GM12878 (cell line): ENCODE measurements around the gene PAM. TPM values are rescaled to one million over a fixed set of nuclear protein-coding genes. Genes with fewer than 3 reads are reported as not detected.
A peak's percentile ranks its signal among the peaks of the same experiment; 100 is the strongest.

Experiments used
- ATAC-seq: fragments of 200-7000 bp; cut with Tn5 transposase; 3 replicates; pipeline ENCODE4 v1.9.1; 2020; ENCODE audit warnings: mild to moderate bottlenecking, moderate library complexity
- BruUV-seq: library from RNA; stranded (reverse); fragments of 400-500 nt; replicated peaks from 2 replicates; lab custom pipeline; 2021; lab: Mats Ljungman, UMichigan
- CTCF ChIA-PET: fragments of 300-600 bp; sonication (Branson Sonifier 250); formaldehyde crosslinking; extraction: SDS; loops from one replicate; lab custom pipeline; 2021; ENCODE audit warnings: inconsistent platforms; lab: Yijun Ruan, JAX
- POLR2A ChIA-PET: fragments of 350-600 bp; formaldehyde crosslinking; extraction: SDS; loops from one replicate; lab custom pipeline; 2021; ENCODE audit warnings: inconsistent platforms; lab: Charles Lee
- RAD21 ChIA-PET: fragments of 300-600 bp; sonication (Branson Sonifier 250); formaldehyde crosslinking; loops from one replicate; lab custom pipeline; 2023; ENCODE audit warnings: antibody characterized with exemption; ENCODE audit not compliant: unreplicated experiment; lab: Charles Lee
- SMC1A ChIA-PET: fragments of 300-600 bp; sonication (Branson Sonifier 250); formaldehyde crosslinking; loops from one replicate; lab custom pipeline; 2023; ENCODE audit not compliant: unreplicated experiment, uncharacterized antibody; lab: Charles Lee
- DNase-seq: peaks from one replicate; pipeline ENCODE4 v3.0.0-alpha.2; 2011; ENCODE audit warnings: low read depth, low spot score
- FAIRE-seq: peaks from 3 replicates; lab custom pipeline; 2011; peaks lifted over from hg19 to GRCh38; lab: Jason Lieb, UNC
- H2AFZ ChIP-seq: 2 replicates; pipeline ENCODE4 v1.6.0; 2011; ENCODE audit warnings: low read depth, low read length, control low read depth; ENCODE audit not compliant: control insufficient read depth
- H3K27ac ChIP-seq: 2 replicates; pipeline ENCODE4 v1.5.1; 2011; ENCODE audit warnings: control low read depth; ENCODE audit not compliant: control insufficient read depth, insufficient read depth
- H3K27me3 ChIP-seq, 2 experiments: replicated peaks in 1 of 2; 2 replicates each; pipeline versions ENCODE4 v1.6.0 to v1.6.1; 2011; ENCODE audit warnings: low read length in 1 of 2; ENCODE audit not compliant: control insufficient read depth in 2 of 2, insufficient read depth in 2 of 2
- H3K36me3 ChIP-seq, 2 experiments: 2 replicates each; pipeline ENCODE4 v1.5.1; 2011; ENCODE audit warnings: low read length in 1 of 2; ENCODE audit not compliant: control insufficient read depth in 2 of 2, insufficient read depth in 2 of 2
- H3K4me1 ChIP-seq: 2 replicates; pipeline ENCODE4 v1.6.1; 2011; ENCODE audit warnings: mild to moderate bottlenecking, low read length, moderate library complexity, mixed read lengths; ENCODE audit not compliant: control insufficient read depth, insufficient read depth
- H3K4me2 ChIP-seq: 2 replicates; pipeline ENCODE4 v1.6.0; 2011; ENCODE audit warnings: control low read depth; ENCODE audit not compliant: control insufficient read depth, insufficient read depth
- H3K4me3 ChIP-seq: fragments of 200-600 bp; sonication (generic); 2 replicates; pipeline ENCODE4 v1.5.1; 2016
- H3K79me2 ChIP-seq: 2 replicates; pipeline ENCODE4 v1.6.0; 2011; ENCODE audit warnings: low read length; ENCODE audit not compliant: control insufficient read depth, insufficient read depth
- H3K9ac ChIP-seq: 2 replicates; pipeline ENCODE4 v1.8.0; 2011; ENCODE audit warnings: low read length, control low read depth, mixed read lengths; ENCODE audit not compliant: control insufficient read depth, insufficient read depth
- H3K9me3 ChIP-seq: replicated peaks from 3 replicates; pipeline ENCODE4 v1.5.1; 2011; ENCODE audit warnings: mild to moderate bottlenecking, low read length; ENCODE audit not compliant: control insufficient read depth, insufficient read depth
- H4K20me1 ChIP-seq: 2 replicates; pipeline ENCODE4 v1.6.0; 2011; ENCODE audit not compliant: control insufficient read depth, insufficient read depth
- CBFB ChIP-seq: IDR thresholded peaks from 2 replicates; pipeline ENCODE4 v1.6.1; 2016; ENCODE audit warnings: antibody characterized with exemption, low read depth
- CEBPB ChIP-seq, 2 experiments: fragments of 150-350 bp in 1 of 2; IDR thresholded peaks; 2 replicates each; pipeline ENCODE4 v1.6.1; 2012 to 2014; ENCODE audit warnings: low read depth in 2 of 2, low read length in 2 of 2, borderline replicate concordance in 1 of 2, inconsistent platforms in 1 of 2
- CREB1 ChIP-seq: IDR thresholded peaks from 2 replicates; pipeline ENCODE4 v1.6.1; 2012; ENCODE audit warnings: low read depth, mild to moderate bottlenecking, inconsistent platforms
- EZH2 ChIP-seq: IDR thresholded peaks from 2 replicates; pipeline ENCODE4 v1.6.1; 2012; ENCODE audit warnings: low read depth, mild to moderate bottlenecking, control low read depth, inconsistent platforms, low read length, borderline replicate concordance; ENCODE audit not compliant: control insufficient read depth
- IKZF1 ChIP-seq: fragments of 450-650 bp; conservative IDR thresholded peaks from 2 replicates; pipeline ENCODE4 v1.6.1; 2017; ENCODE audit warnings: antibody characterized with exemption, mild to moderate bottlenecking
- IRF4 ChIP-seq: IDR thresholded peaks from 2 replicates; pipeline ENCODE4 v1.6.1; 2011; ENCODE audit warnings: low read depth, low read length
- JUNB ChIP-seq: IDR thresholded peaks from 2 replicates; pipeline ENCODE4 v1.6.1; 2016; ENCODE audit warnings: antibody characterized with exemption, mild to moderate bottlenecking
- MTA3 ChIP-seq: IDR thresholded peaks from 2 replicates; pipeline ENCODE4 v1.6.1; 2012; ENCODE audit warnings: low read length, inconsistent platforms, borderline replicate concordance
- NBN ChIP-seq: fragments of 450-650 bp; IDR thresholded peaks from 2 replicates; pipeline ENCODE4 v1.6.1; 2016
- POLR2A ChIP-seq: IDR thresholded peaks from 2 replicates; pipeline ENCODE4 v1.6.1; 2011; ENCODE audit warnings: low read depth, mild to moderate bottlenecking, low read length
- POLR2AphosphoS2 ChIP-seq: IDR thresholded peaks from 2 replicates; pipeline ENCODE4 v1.6.1; 2011; ENCODE audit warnings: low read depth, mild to moderate bottlenecking, low read length, improper control_type of control experiment, moderate library complexity
- RBBP5 ChIP-seq: fragments of 200-600 bp; sonication (generic); conservative IDR thresholded peaks from 2 replicates; pipeline ENCODE4 v1.6.1; 2016
- SP1 ChIP-seq: IDR thresholded peaks from one replicate; pipeline ENCODE4 v1.6.1; 2011; ENCODE audit warnings: low read depth, low read length
- TAF1 ChIP-seq: IDR thresholded peaks from 2 replicates; pipeline ENCODE4 v1.6.1; 2011; ENCODE audit warnings: mild to moderate bottlenecking, low read depth, low read length, borderline replicate concordance
- TCF12 ChIP-seq: IDR thresholded peaks from 2 replicates; pipeline ENCODE4 v1.6.1; 2011; ENCODE audit warnings: low read depth, mild to moderate bottlenecking, low read length
- ZBED1 ChIP-seq: IDR thresholded peaks from 2 replicates; pipeline ENCODE4 v1.6.1; 2016; ENCODE audit warnings: borderline replicate concordance
- WGBS: methylation state at CpG from one replicate; pipeline ENCODE4 v1.1.6; 2016; ENCODE audit warnings: low lambda C conversion rate; ENCODE audit not compliant: insufficient replicate concordance, insufficient coverage; ENCODE audit errors: missing lambda C conversion rate; 5-methylcytosine and 5-hydroxymethylcytosine counted together
- in situ Hi-C: fragments of 300-500 bp; cut with MboI; formaldehyde crosslinking; loops from 9 replicates; pipeline ENCODE4 v1.14.3; 2018; ENCODE audit warnings: mixed read lengths
- intact Hi-C: fragments of 100-400 bp; cut with micrococcal nuclease; formaldehyde crosslinking; loops from one replicate; pipeline ENCODE4 v1.14.2; 2022; ENCODE audit not compliant: unreplicated experiment
- polyA plus RNA-seq, 11 experiments: library from polyadenylated mRNA; depleted of rRNA in 4 of 11; unstranded in 6 of 11; stranded (reverse) in 5 of 11; fragments of >200 nt; fragmentation: Nextera tagmentation in 4 of 11; fragmentation: Illumina TruSeq in 1 of 11; extraction: Ambion mirVana in 4 of 11; extraction: Trizol in 1 of 11; gene quantifications; 1 replicate in 1 of 11; 2 replicates in 10 of 11; pipeline versions ENCODE4 v1.2.1 to v1.2.3, GENCODE V29; 2011 to 2016; ENCODE audit warnings: inconsistent platforms in 2 of 11, missing spikeins in 2 of 11, low read depth in 1 of 11
- total RNA-seq, 4 experiments: library from RNA; depleted of rRNA in 3 of 4; stranded (reverse); fragments of >200 nt in 3 of 4; fragmentation: Illumina TruSeq in 1 of 4; extraction: Trizol in 1 of 4; gene quantifications; 2 replicates each; pipeline versions ENCODE4 v1.2.1 to v1.2.3, GENCODE V29; 2013 to 2021
- TF ChIP-seq, protein P1 (sequence below): fragments of 450-650 bp; IDR thresholded peaks from 2 replicates; pipeline ENCODE4 v1.6.1; 2018; ENCODE audit warnings: mild to moderate bottlenecking, low read depth, moderate library complexity; ENCODE audit not compliant: partially characterized antibody
- TF ChIP-seq, protein P2 (sequence below): fragments of 450-650 bp; conservative IDR thresholded peaks from 2 replicates; pipeline ENCODE4 v1.6.1; 2017; ENCODE audit warnings: mild to moderate bottlenecking, moderate library complexity
- TF ChIP-seq, protein P3 (sequence below), 3 experiments: IDR thresholded peaks in 2 of 3; conservative IDR thresholded peaks in 1 of 3; 2 replicates each; pipeline ENCODE4 v1.5.1; 2011; ENCODE audit warnings: low read depth in 3 of 3, low read length in 3 of 3, mild to moderate bottlenecking in 3 of 3, control low read depth in 2 of 3, moderate library complexity in 2 of 3, inconsistent platforms in 1 of 3, mixed read lengths in 1 of 3; ENCODE audit not compliant: control insufficient read depth in 2 of 3, insufficient read depth in 1 of 3; ENCODE audit errors: extremely low read depth in 1 of 3

Gene PAM
- total and polyA plus RNA-seq, 10 of the 15 experiments (the other 5 are each of a cell fraction or from before 2014, with no cell fraction given) = 5.5 to 72.5 (median 15.4) TPM

DNA sequence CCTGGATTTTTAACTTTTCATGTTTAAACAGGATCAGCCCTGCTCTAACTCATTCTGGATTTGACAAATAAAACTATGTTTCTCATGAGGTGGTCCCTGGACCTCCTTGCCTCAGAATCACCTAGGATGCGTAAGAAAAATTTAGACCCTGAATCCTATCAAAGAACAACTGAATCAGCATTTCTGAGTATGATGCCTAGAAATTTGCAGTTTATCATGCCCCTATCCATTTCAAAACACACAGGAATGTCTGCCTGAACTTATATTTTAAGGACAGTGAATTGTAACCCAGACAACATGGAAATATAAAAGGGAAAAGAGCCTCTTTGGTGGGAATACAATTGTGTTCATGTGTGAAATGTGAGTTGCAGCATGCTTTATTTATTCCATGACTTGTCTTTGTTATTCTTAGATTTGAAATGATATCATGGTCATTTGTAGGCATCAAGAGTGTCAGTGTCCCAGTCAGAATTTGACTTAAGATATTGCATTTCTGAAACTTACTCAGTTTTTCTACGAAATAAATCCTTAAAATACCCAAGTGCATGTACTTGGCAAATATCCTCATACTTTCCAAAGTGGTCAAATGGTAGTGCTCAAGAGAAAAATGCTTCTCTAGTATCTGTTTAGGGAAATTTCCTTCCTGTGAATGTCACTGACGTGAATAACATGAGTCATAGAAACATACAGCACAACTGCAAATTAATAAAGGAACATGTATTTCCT, 220.5 kb downstream of the PAM start:
- Histone ChIP-seq H3K4me1 (no peaks in the 10 kb centered on the region), H3K9me3 (no peaks in the 10 kb centered on the region), H2AFZ (no peak overlapping the region), H4K20me1 (no peaks in the 10 kb centered on the region), H3K27me3 (no peaks in the 10 kb centered on the region)
- ChIA-PET CTCF (no interaction called here), POLR2A (no interaction called here), SMC1A (interaction anchor here (0.9 kb wide), 1 partner anchor 215 kb away, joined by 3 read pairs; no protein-coding TSS in a partner anchor)
- WGBS = 74% methylated on average over 3 of the region's 3 CpGs
- ATAC-seq (no peak), FAIRE-seq (peak; percentile 56), DNase-seq (no peak)
- TF ChIP-seq POLR2AphosphoS2 = no peak
- no peak for TF ChIP-seq ZBED1
- TF ChIP-seq IKZF1 = no peak
- TF ChIP-seq IRF4 = no peak
- TF ChIP-seq, protein P1, sequence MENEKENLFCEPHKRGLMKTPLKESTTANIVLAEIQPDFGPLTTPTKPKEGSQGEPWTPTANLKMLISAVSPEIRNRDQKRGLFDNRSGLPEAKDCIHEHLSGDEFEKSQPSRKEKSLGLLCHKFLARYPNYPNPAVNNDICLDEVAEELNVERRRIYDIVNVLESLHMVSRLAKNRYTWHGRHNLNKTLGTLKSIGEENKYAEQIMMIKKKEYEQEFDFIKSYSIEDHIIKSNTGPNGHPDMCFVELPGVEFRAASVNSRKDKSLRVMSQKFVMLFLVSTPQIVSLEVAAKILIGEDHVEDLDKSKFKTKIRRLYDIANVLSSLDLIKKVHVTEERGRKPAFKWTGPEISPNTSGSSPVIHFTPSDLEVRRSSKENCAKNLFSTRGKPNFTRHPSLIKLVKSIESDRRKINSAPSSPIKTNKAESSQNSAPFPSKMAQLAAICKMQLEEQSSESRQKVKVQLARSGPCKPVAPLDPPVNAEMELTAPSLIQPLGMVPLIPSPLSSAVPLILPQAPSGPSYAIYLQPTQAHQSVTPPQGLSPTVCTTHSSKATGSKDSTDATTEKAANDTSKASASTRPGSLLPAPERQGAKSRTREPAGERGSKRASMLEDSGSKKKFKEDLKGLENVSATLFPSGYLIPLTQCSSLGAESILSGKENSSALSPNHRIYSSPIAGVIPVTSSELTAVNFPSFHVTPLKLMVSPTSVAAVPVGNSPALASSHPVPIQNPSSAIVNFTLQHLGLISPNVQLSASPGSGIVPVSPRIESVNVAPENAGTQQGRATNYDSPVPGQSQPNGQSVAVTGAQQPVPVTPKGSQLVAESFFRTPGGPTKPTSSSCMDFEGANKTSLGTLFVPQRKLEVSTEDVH = no peak
- no peak for TF ChIP-seq CBFB
- no peak for TF ChIP-seq MTA3
- no peak for TF ChIP-seq SP1
- TF ChIP-seq POLR2A = no peak
- no peak for TF ChIP-seq EZH2
- TF ChIP-seq RBBP5 = no peak
- TF ChIP-seq JUNB = no peak
- no peak for TF ChIP-seq NBN
- TF ChIP-seq, protein P2, sequence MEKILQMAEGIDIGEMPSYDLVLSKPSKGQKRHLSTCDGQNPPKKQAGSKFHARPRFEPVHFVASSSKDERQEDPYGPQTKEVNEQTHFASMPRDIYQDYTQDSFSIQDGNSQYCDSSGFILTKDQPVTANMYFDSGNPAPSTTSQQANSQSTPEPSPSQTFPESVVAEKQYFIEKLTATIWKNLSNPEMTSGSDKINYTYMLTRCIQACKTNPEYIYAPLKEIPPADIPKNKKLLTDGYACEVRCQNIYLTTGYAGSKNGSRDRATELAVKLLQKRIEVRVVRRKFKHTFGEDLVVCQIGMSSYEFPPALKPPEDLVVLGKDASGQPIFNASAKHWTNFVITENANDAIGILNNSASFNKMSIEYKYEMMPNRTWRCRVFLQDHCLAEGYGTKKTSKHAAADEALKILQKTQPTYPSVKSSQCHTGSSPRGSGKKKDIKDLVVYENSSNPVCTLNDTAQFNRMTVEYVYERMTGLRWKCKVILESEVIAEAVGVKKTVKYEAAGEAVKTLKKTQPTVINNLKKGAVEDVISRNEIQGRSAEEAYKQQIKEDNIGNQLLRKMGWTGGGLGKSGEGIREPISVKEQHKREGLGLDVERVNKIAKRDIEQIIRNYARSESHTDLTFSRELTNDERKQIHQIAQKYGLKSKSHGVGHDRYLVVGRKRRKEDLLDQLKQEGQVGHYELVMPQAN = no peak
- no peak for TF ChIP-seq TCF12
- no peak for TF ChIP-seq CREB1
- TF ChIP-seq, protein P3, sequence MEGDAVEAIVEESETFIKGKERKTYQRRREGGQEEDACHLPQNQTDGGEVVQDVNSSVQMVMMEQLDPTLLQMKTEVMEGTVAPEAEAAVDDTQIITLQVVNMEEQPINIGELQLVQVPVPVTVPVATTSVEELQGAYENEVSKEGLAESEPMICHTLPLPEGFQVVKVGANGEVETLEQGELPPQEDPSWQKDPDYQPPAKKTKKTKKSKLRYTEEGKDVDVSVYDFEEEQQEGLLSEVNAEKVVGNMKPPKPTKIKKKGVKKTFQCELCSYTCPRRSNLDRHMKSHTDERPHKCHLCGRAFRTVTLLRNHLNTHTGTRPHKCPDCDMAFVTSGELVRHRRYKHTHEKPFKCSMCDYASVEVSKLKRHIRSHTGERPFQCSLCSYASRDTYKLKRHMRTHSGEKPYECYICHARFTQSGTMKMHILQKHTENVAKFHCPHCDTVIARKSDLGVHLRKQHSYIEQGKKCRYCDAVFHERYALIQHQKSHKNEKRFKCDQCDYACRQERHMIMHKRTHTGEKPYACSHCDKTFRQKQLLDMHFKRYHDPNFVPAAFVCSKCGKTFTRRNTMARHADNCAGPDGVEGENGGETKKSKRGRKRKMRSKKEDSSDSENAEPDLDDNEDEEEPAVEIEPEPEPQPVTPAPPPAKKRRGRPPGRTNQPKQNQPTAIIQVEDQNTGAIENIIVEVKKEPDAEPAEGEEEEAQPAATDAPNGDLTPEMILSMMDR (IDR thresholded peaks at IDR 0.05 in 2 of 3, conservative IDR thresholded peaks at IDR 0.05 in 1 of 3; ENCODE audit: control insufficient read depth in 2 of 3, extremely low read depth in 1 of 3, insufficient read depth in 1 of 3, low read depth in 3 of 3, low read length in 3 of 3) = no peak
- no peak for TF ChIP-seq TAF1
- TF ChIP-seq CEBPB (IDR thresholded peaks at IDR 0.05; ENCODE audit: borderline replicate concordance in 1 of 2, low read depth in 2 of 2, low read length in 2 of 2) = no peak
- TF ChIP-seq, all 136 proteins: peak for 0
- Histone ChIP-seq H3K36me3 (no peaks in the 10 kb centered on the region; a peak in 1 of 4 replicates), H3K4me3 (no peak overlapping the region), H3K9ac (no peak overlapping the region), H3K79me2 (no peaks in the 10 kb centered on the region), H3K4me2 (no peak overlapping the region), H3K27ac (no peak overlapping the region)
- in situ Hi-C loops = no loop called here
- no TSS peak for BruUV-seq
- intact Hi-C loops = no loop called here
- RAD21 ChIA-PET = no interaction called here
